ENCODE data around the gene WFIKKN1.
A peak's percentile ranks its signal among the peaks of the same experiment; 100 is the strongest.

WFIKKN1 gene

DNA sequence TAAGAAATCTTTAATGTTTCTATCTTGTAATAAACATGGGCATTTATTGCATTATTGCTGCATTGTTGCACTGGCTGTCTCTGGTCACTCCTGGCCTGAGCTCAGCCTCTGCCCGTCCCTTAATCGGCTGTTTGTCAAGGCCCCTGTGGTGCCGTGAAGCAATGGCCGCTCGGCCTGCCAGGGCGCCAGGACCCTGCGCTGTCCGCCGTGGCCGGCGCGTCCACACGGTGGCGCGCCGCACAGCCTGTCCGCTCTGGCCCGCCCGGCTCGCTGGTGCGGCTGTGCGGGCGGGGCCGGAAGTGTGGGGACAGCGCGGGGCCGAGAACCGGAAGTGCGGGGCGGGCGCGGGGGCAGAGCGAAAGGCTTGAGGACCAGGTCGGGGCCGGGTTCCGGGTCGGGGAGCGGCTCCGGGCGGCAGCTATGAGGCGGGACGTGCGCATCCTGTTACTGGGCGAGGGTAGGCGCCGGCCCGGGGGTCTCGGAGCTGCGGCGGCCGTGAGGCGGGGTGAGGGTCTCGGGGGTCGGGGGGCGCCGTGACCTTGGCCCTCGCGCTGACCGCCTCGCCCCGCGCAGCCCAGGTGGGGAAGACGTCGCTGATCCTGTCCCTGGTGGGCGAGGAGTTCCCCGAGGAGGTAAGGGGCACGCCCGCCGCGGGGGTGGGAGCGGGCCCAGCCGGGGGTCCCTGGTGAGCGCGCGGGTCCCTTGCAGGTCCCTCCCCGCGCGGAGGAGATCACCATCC is 37.2 kb downstream of the WFIKKN1 start, which contains the start of gene RHOT2:
Gene RHOT2, plus strand, starts transcription at position 353 of the 739 bp plus-strand sequence. Its CDS starts 68 bp downstream, at position 421.
- H3K27ac ChIP-seq (ENCODE audit: low read depth, low read length) = no peak within 1 kb of the TSS
- H4K8ac ChIP-seq (ENCODE audit: low read depth, low read length) = peak within 1 kb of the TSS; percentile 87
- H2BK12ac ChIP-seq (ENCODE audit: low read length) = peak within 1 kb of the TSS; percentile 5
- WGBS (ENCODE audit: extremely low coverage, insufficient coverage, insufficient read length) = no CpG with 5 or more reads among the region's 78 CpGs
- DNase-seq = peak; percentile 92 to 97
- peaks cover 7% of the 10 kb centered on the region in 2 experiments for H3K4me1 ChIP-seq (ENCODE audit: control insufficient read depth in 1 of 2, insufficient read depth in 2 of 2, low read length in 2 of 2)
- H3K79me1 ChIP-seq (ENCODE audit: low read length) = peaks cover 5% of the 10 kb centered on the region
- H3K23ac ChIP-seq (ENCODE audit: low read length) = no peak within 1 kb of the TSS
- peak within 1 kb of the TSS; percentile 51 for H2BK5ac ChIP-seq (ENCODE audit: low read depth, low read length, poor library complexity)
- H3K18ac ChIP-seq (ENCODE audit: low read length) = peak within 1 kb of the TSS; percentile 77
- H2AFZ ChIP-seq (ENCODE audit: insufficient read depth, low read length, poor library complexity) = peak within 1 kb of the TSS; percentile 61
- H3K9ac ChIP-seq (ENCODE audit: low read length) = peak within 1 kb of the TSS; percentile 90
- H4K91ac ChIP-seq (ENCODE audit: low read depth, low read length) = peak within 1 kb of the TSS; percentile 93
- no peaks in the 10 kb centered on the region for H3K27me3 ChIP-seq (ENCODE audit: insufficient read depth, low read length)
- peak within 1 kb of the TSS; percentile 90 for H3K14ac ChIP-seq (ENCODE audit: low read length)
- H3K4me2 ChIP-seq (ENCODE audit: low read length) = peak within 1 kb of the TSS; percentile 67
- peak within 1 kb of the TSS; percentile 85 for H4K12ac ChIP-seq (ENCODE audit: low read depth, low read length)
- H2AK5ac ChIP-seq (ENCODE audit: low read length) = peak within 1 kb of the TSS; percentile 91
- peaks cover 41 to 44% of the 10 kb centered on the region in 2 experiments for H3K36me3 ChIP-seq (ENCODE audit: control insufficient read depth in 1 of 2, insufficient read depth in 2 of 2, low read length in 2 of 2)
- no peaks in the 10 kb centered on the region for H3K9me3 ChIP-seq (ENCODE audit: insufficient read depth, low read depth, low read length)
- H3K4ac ChIP-seq (ENCODE audit: low read depth, low read length) = peak within 1 kb of the TSS; percentile 97
- H3K79me2 ChIP-seq (ENCODE audit: control insufficient read depth, insufficient read depth, low read length, poor library complexity) = peaks cover 8% of the 10 kb centered on the region
- peak within 1 kb of the TSS; percentile 98 for H3K4me3 ChIP-seq (ENCODE audit: low read depth, low read length)
- H2BK120ac ChIP-seq (ENCODE audit: insufficient read depth, low read length, poor library complexity) = peak within 1 kb of the TSS; percentile 87

DNA sequence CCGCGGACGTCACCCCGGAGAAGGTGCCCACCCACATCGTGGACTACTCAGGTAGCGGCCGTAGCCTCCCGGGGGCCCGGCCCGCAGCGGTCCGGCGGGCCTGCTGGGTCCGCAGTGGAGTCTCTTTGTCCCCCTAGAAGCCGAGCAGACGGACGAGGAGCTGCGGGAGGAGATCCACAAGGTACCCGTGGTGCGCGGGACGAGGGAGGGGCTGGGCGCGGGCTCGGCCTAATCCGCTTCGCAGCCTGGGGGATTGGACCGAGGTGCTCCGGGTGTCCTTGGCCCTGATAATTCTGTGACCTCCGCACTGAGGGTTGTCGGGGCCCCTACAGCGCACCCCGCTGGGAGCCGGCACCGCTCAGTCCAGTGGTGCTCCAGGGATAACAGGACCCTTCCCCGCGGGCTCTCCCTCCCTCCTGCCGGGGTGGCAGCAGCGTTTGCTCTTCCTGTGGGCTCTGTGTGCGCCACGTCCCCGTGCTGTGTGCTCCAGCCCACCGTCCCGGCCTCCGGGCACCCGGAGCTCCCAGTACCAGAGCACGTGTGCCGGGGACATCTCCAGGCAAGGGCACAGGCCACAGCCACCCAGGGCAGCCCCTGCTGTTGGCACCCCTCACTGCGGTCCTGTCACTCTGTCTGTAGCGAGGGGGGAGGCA is 37.9 kb downstream of the WFIKKN1 start:
- peak in 1 of 2 donors; percentile 28 for DNase-seq

DNA sequence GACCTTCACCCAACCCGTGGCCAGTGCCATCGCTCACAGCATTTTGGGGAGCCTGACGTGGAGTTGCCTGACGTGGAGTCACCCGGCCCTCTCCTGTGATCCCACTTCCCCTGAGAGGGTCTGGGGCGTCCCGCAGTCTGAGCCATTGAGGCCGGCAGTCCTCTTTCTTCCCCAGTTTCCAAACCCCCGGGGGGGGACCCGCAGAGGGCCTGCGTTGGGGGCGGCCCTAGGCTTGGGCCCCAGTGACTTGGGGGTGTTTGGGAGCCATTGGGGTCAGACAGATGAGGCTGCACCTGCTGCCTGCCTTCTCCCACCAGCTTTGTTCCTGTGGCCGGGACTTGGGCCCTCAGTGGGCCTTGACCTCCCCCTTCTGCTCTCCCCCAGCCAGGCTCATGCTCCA is 38.9 kb downstream of the WFIKKN1 start:
- no peak overlapping the region for H4K91ac ChIP-seq (ENCODE audit: low read depth, low read length)
- no peak for DNase-seq
- no peak overlapping the region for H2AFZ ChIP-seq (ENCODE audit: insufficient read depth, low read length, poor library complexity)
- H3K14ac ChIP-seq (ENCODE audit: low read length) = no peak overlapping the region
- H3K79me2 ChIP-seq (ENCODE audit: control insufficient read depth, insufficient read depth, low read length, poor library complexity) = peaks cover 8% of the 10 kb centered on the region
- peaks cover 7% of the 10 kb centered on the region in 2 experiments for H3K4me1 ChIP-seq (ENCODE audit: control insufficient read depth in 1 of 2, insufficient read depth in 2 of 2, low read length in 2 of 2)
- H2AK5ac ChIP-seq (ENCODE audit: low read length) = no peak overlapping the region
- no peak overlapping the region for H3K27ac ChIP-seq (ENCODE audit: low read depth, low read length)
- no peak overlapping the region for H2BK5ac ChIP-seq (ENCODE audit: low read depth, low read length, poor library complexity)
- no peak overlapping the region for H3K4ac ChIP-seq (ENCODE audit: low read depth, low read length)
- no peak overlapping the region for H3K4me3 ChIP-seq (ENCODE audit: low read depth, low read length)
- H3K36me3 ChIP-seq (ENCODE audit: control insufficient read depth in 1 of 2, insufficient read depth in 2 of 2, low read length in 2 of 2) = peaks cover 54 to 56% of the 10 kb centered on the region in 2 experiments
- H2BK120ac ChIP-seq (ENCODE audit: insufficient read depth, low read length, poor library complexity) = no peak overlapping the region
- H3K27me3 ChIP-seq (ENCODE audit: insufficient read depth, low read length) = no peaks in the 10 kb centered on the region
- no peak overlapping the region for H3K18ac ChIP-seq (ENCODE audit: low read length)
- no peak overlapping the region for H3K4me2 ChIP-seq (ENCODE audit: low read length)
- no peak overlapping the region for H2BK12ac ChIP-seq (ENCODE audit: low read length)
- no peaks in the 10 kb centered on the region for H3K9me3 ChIP-seq (ENCODE audit: insufficient read depth, low read depth, low read length)
- no CpG with 5 or more reads among the region's 13 CpGs for WGBS (ENCODE audit: extremely low coverage, insufficient coverage, insufficient read length)
- H4K8ac ChIP-seq (ENCODE audit: low read depth, low read length) = no peak overlapping the region
- H4K12ac ChIP-seq (ENCODE audit: low read depth, low read length) = no peak overlapping the region
- peaks cover 5% of the 10 kb centered on the region for H3K79me1 ChIP-seq (ENCODE audit: low read length)
- no peak overlapping the region for H3K23ac ChIP-seq (ENCODE audit: low read length)
- no peak overlapping the region for H3K9ac ChIP-seq (ENCODE audit: low read length)

More for the DNA sequence above, 37.9 kb downstream of the WFIKKN1 start:
- H3K79me2 ChIP-seq (ENCODE audit: control insufficient read depth, insufficient read depth, low read length, poor library complexity) = peaks cover 8% of the 10 kb centered on the region
- peak overlapping the region; percentile 85 for H4K12ac ChIP-seq (ENCODE audit: low read depth, low read length)
- peaks cover 7% of the 10 kb centered on the region in 2 experiments for H3K4me1 ChIP-seq (ENCODE audit: control insufficient read depth in 1 of 2, insufficient read depth in 2 of 2, low read length in 2 of 2)
- H2BK5ac ChIP-seq (ENCODE audit: low read depth, low read length, poor library complexity) = peak overlapping the region; percentile 51
- peak overlapping the region; percentile 77 for H3K18ac ChIP-seq (ENCODE audit: low read length)
- peak overlapping the region; percentile 97 for H3K4ac ChIP-seq (ENCODE audit: low read depth, low read length)
- H3K27me3 ChIP-seq (ENCODE audit: insufficient read depth, low read length) = no peaks in the 10 kb centered on the region
- peak overlapping the region; percentile 90 for H3K14ac ChIP-seq (ENCODE audit: low read length)
- H3K23ac ChIP-seq (ENCODE audit: low read length) = no peak overlapping the region
- peak overlapping the region; percentile 61 for H2AFZ ChIP-seq (ENCODE audit: insufficient read depth, low read length, poor library complexity)
- no CpG with 5 or more reads among the region's 50 CpGs for WGBS (ENCODE audit: extremely low coverage, insufficient coverage, insufficient read length)
- peak overlapping the region; percentile 98 for H3K4me3 ChIP-seq (ENCODE audit: low read depth, low read length)
- peak overlapping the region; percentile 67 for H3K4me2 ChIP-seq (ENCODE audit: low read length)
- H4K8ac ChIP-seq (ENCODE audit: low read depth, low read length) = peak overlapping the region; percentile 87
- H2BK120ac ChIP-seq (ENCODE audit: insufficient read depth, low read length, poor library complexity) = peak overlapping the region; percentile 87
- no peak overlapping the region for H2BK12ac ChIP-seq (ENCODE audit: low read length)
- peak overlapping the region; percentile 93 for H4K91ac ChIP-seq (ENCODE audit: low read depth, low read length)
- no peak overlapping the region for H3K27ac ChIP-seq (ENCODE audit: low read depth, low read length)
- H3K79me1 ChIP-seq (ENCODE audit: low read length) = peaks cover 5% of the 10 kb centered on the region
- peak overlapping the region; percentile 90 for H3K9ac ChIP-seq (ENCODE audit: low read length)
- no peaks in the 10 kb centered on the region for H3K9me3 ChIP-seq (ENCODE audit: insufficient read depth, low read depth, low read length)
- peak overlapping the region; percentile 91 for H2AK5ac ChIP-seq (ENCODE audit: low read length)
- peaks cover 48% of the 10 kb centered on the region in 2 experiments for H3K36me3 ChIP-seq (ENCODE audit: control insufficient read depth in 1 of 2, insufficient read depth in 2 of 2, low read length in 2 of 2)

DNA sequence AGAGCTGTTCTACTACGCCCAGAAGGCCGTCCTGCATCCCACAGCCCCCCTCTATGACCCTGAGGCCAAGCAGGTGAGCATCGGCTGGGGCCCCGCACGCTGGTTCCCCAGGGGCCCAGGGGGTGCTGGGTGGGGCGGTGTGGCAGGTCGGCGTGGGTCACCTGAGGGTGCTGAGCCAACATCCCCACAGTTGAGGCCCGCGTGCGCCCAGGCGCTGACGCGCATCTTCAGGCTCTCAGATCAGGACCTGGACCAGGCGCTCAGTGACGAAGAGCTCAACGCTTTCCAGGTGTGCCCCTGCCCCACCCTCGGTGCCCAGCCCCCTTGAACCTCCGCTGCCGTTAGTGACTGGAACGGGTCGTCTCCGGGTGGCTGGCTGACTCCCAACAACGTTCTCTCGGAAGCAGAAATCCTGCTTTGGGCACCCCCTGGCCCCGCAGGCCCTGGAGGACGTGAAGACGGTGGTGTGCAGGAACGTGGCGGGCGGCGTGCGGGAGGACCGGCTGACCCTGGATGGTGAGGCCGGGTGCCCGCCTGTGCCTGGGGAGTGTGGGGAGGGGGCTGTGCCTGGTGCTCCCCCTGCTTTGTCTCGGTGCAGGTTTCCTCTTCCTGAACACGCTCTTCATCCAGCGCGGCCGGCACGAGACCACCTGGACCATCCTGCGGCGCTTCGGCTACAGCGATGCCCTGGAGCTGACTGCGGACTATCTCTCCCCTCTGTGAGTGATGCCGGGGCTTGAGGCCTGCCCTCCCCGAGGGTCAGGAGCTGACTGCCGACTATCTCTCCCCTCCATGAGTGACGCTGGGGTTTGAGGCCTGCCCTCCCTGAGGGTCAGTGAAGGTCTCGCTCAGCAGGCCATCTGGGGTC is 39.9 kb downstream of the WFIKKN1 start:
- H3K79me1 ChIP-seq (ENCODE audit: low read length) = peaks cover 5% of the 10 kb centered on the region
- H3K9ac ChIP-seq (ENCODE audit: low read length) = no peak overlapping the region
- no CpG with 5 or more reads among the region's 52 CpGs for WGBS (ENCODE audit: extremely low coverage, insufficient coverage, insufficient read length)
- no peak overlapping the region for H3K4me3 ChIP-seq (ENCODE audit: low read depth, low read length)
- H3K79me2 ChIP-seq (ENCODE audit: control insufficient read depth, insufficient read depth, low read length, poor library complexity) = peaks cover 8% of the 10 kb centered on the region
- no peak overlapping the region for H2BK5ac ChIP-seq (ENCODE audit: low read depth, low read length, poor library complexity)
- peaks cover 13 to 15% of the 10 kb centered on the region in 2 experiments for H3K4me1 ChIP-seq (ENCODE audit: control insufficient read depth in 1 of 2, insufficient read depth in 2 of 2, low read length in 2 of 2)
- H4K8ac ChIP-seq (ENCODE audit: low read depth, low read length) = no peak overlapping the region
- H3K9me3 ChIP-seq (ENCODE audit: insufficient read depth, low read depth, low read length) = no peaks in the 10 kb centered on the region
- no peak overlapping the region for H4K91ac ChIP-seq (ENCODE audit: low read depth, low read length)
- no peak overlapping the region for H3K27ac ChIP-seq (ENCODE audit: low read depth, low read length)
- no peak overlapping the region for H3K18ac ChIP-seq (ENCODE audit: low read length)
- no peak overlapping the region for H3K23ac ChIP-seq (ENCODE audit: low read length)
- no peak overlapping the region for H2BK12ac ChIP-seq (ENCODE audit: low read length)
- H3K27me3 ChIP-seq (ENCODE audit: insufficient read depth, low read length) = peaks cover 3% of the 10 kb centered on the region
- no peak overlapping the region for H3K14ac ChIP-seq (ENCODE audit: low read length)
- peaks cover 54 to 56% of the 10 kb centered on the region in 2 experiments for H3K36me3 ChIP-seq (ENCODE audit: control insufficient read depth in 1 of 2, insufficient read depth in 2 of 2, low read length in 2 of 2)
- no peak overlapping the region for H2BK120ac ChIP-seq (ENCODE audit: insufficient read depth, low read length, poor library complexity)
- DNase-seq = no peak
- H3K4ac ChIP-seq (ENCODE audit: low read depth, low read length) = no peak overlapping the region
- H3K4me2 ChIP-seq (ENCODE audit: low read length) = no peak overlapping the region
- no peak overlapping the region for H2AK5ac ChIP-seq (ENCODE audit: low read length)
- H4K12ac ChIP-seq (ENCODE audit: low read depth, low read length) = no peak overlapping the region
- no peak overlapping the region for H2AFZ ChIP-seq (ENCODE audit: insufficient read depth, low read length, poor library complexity)
